Measurements from ENCODE around the gene PLOD2. TPM values are rescaled to one million over a fixed set of nuclear protein-coding genes. Genes with fewer than 3 reads are reported as not detected.

Gene PLOD2
- total and polyA plus RNA-seq, 2 of the 8 experiments (the other 6 are each of a cell fraction or from before 2014, with no cell fraction given), result 4.0 to 28.7 TPM

DNA sequence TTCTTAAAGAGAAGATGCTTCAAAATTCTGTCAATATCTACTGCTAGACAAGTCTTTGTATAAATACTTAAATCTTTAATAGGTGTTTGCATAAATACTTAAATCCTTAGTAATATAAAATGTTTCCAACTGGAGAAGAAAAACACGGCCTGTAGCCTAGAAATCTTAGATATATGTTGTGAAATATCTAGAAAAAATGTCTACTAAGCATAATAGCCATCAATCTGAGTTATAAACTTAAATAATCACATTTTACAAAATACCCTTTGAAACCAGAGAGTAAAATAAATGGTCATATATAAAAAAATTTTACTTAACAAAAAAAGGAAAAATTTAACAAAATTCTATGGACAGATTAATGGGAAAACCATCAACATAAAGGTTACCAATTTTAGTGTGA lies 73.9 kb downstream of the PLOD2 start:
- Histone ChIP-seq H4K20me1 (replicated peaks in 1 of 2; ENCODE audit: control insufficient read depth in 1 of 2, insufficient read depth in 2 of 2, low read length in 2 of 2) (no peaks in the 10 kb centered on the region), H3K18ac (ENCODE audit: extremely low read depth, low read length) (no peak overlapping the region), H4K8ac (ENCODE audit: extremely low read depth, insufficient read depth, low read length) (no peak overlapping the region), H3K27me3 (replicated peaks in 1 of 4; ENCODE audit: control insufficient read depth in 3 of 4, extremely low read depth in 1 of 4, insufficient read depth in 3 of 4, low read length in 3 of 4) (no peaks in the 10 kb centered on the region), H2AK5ac (ENCODE audit: low read depth, low read length) (no peak overlapping the region), H3K4me1 (replicated peaks in 1 of 4; ENCODE audit: control insufficient read depth in 3 of 4, insufficient read depth in 4 of 4, low read length in 3 of 4) (no peaks in the 10 kb centered on the region), H2AFZ (ENCODE audit: low read length) (no peak overlapping the region), H3K36me3 (ENCODE audit: control insufficient read depth in 2 of 4, insufficient read depth in 4 of 4, low read length in 3 of 4) (no peaks in the 10 kb centered on the region), H4K5ac (ENCODE audit: insufficient read length, low read depth, low read length) (no peak overlapping the region), H2BK120ac (replicated peaks; ENCODE audit: low read depth, low read length) (no peak overlapping the region), H3K27ac (ENCODE audit: low read depth, low read length) (no peak overlapping the region), H3K9ac (replicated peaks in 1 of 4; ENCODE audit: extremely low read depth in 1 of 4, low read depth in 3 of 4, low read length in 3 of 4) (no peak overlapping the region), H2BK12ac (ENCODE audit: low read depth, low read length) (no peak overlapping the region), H2BK15ac (ENCODE audit: low read length) (no peak overlapping the region), H3K23ac (ENCODE audit: insufficient read length) (no peak overlapping the region), H3K4me3 (ENCODE audit: extremely low read depth in 1 of 4, insufficient read depth in 2 of 4, low read depth in 3 of 4, low read length in 4 of 4) (no peak overlapping the region), H3K79me2 (ENCODE audit: control insufficient read depth in 1 of 2, insufficient read depth in 2 of 2, low read length in 2 of 2) (no peaks in the 10 kb centered on the region), H2BK5ac (ENCODE audit: low read depth, low read length) (no peak overlapping the region), H4K91ac (replicated peaks; ENCODE audit: insufficient read length, low read length) (no peak overlapping the region), H2BK20ac (ENCODE audit: low read length) (no peak overlapping the region), H3K23me2 (ENCODE audit: low read depth, low read length) (no peaks in the 10 kb centered on the region), H3K14ac (ENCODE audit: insufficient read length) (no peak overlapping the region), H3K4ac (replicated peaks; ENCODE audit: insufficient read length, low read depth, low read length) (no peak overlapping the region), H3K4me2 (ENCODE audit: insufficient read depth in 1 of 2, low read depth in 2 of 2, low read length in 2 of 2) (no peak overlapping the region), H3K9me3 (ENCODE audit: insufficient read depth in 2 of 2, low read depth in 1 of 2, low read length in 1 of 2) (no peaks in the 10 kb centered on the region), H3K79me1 (ENCODE audit: low read depth, low read length) (no peaks in the 10 kb centered on the region), H3K56ac (replicated peaks; ENCODE audit: insufficient read length, low read depth, low read length) (no peak overlapping the region)
- TF ChIP-seq POU5F1 (IDR thresholded peaks at IDR 0.05; ENCODE audit: low read depth, low read length) (no peak), BCL11A (IDR thresholded peaks at IDR 0.05; ENCODE audit: low read depth in 2 of 2, low read length in 2 of 2) (no peak), CBX5 (IDR thresholded peaks at IDR 0.05; ENCODE audit: low read depth, low read length) (no peak), SP4 (IDR thresholded peaks at IDR 0.05; ENCODE audit: low read length) (no peak), ASH2L (IDR thresholded peaks at IDR 0.05; ENCODE audit: low read length) (no peak)
- ChIA-PET CTCF (ENCODE audit: partially characterized antibody) (no interaction called here), POLR2A (ENCODE audit: partially characterized antibody) (no interaction called here)
- DNase-seq (ENCODE audit: low read depth in 1 of 2, low spot score in 2 of 2) (no peak), FAIRE-seq (no peak)
- 80% methylated on average over 1 of the region's 1 CpG; no CpG with 5 or more reads in 1 of the 2 experiments for WGBS, 2 experiments (ENCODE audit: extremely low coverage in 1 of 2, insufficient coverage in 1 of 2, insufficient read length in 1 of 2, insufficient replicate concordance in 2 of 2, low coverage in 1 of 2, low lambda C conversion rate in 2 of 2, missing lambda C conversion rate in 1 of 2)

Data from H1 (cell line).